ENCODE results near the gene B4GALT1. TPM values are rescaled to one million over a fixed set of nuclear protein-coding genes. Genes with fewer than 3 reads are reported as not detected.

Gene B4GALT1
- total and polyA plus RNA-seq, 4 donors, result 27.2 to 130 (median 86.2) TPM

GRCh38 chr9:33187519-33188218, 20.5 kb upstream of the B4GALT1 start:
- no peak for ATAC-seq (ENCODE audit: insufficient read depth, low FRiP score)
- H3K27me3 ChIP-seq (ENCODE audit: control insufficient read depth in 3 of 3, insufficient read depth in 3 of 3, low read length in 2 of 3), result no peaks in the 10 kb centered on the region
- no peak overlapping the region for H3K4me3 ChIP-seq
- 59 to 70% methylated on average over 7 of the region's 7 CpGs for WGBS, 2 donors
- H3K27ac ChIP-seq (ENCODE audit: low read depth in 1 of 2, low read length in 1 of 2), result peak overlapping the region in 1 of 2 donors; percentile 50
- DNase-seq, result peak; percentile 59 to 88 (median 59)
- H3K36me3 ChIP-seq (ENCODE audit: control insufficient read depth in 4 of 4, insufficient read depth in 4 of 4, low read length in 4 of 4), result no peaks in the 10 kb centered on the region
- no peak overlapping the region for H3K9ac ChIP-seq (ENCODE audit: insufficient read depth in 1 of 2, low read length in 2 of 2)
- H3K4me1 ChIP-seq (ENCODE audit: control insufficient read depth in 5 of 5, insufficient read depth in 5 of 5, low read length in 5 of 5), result peaks cover 0 to 15% (median 10%) of the 10 kb centered on the region in 5 donors
- H3K9me3 ChIP-seq (ENCODE audit: control insufficient read depth in 4 of 4, insufficient read depth in 3 of 4, low read length in 3 of 4), result no peaks in the 10 kb centered on the region
- TF ChIP-seq CTCF (IDR thresholded peaks at IDR 0.05; ENCODE audit: control extremely low read depth, extremely low read depth), result no peak

- H3K9me3 ChIP-seq (ENCODE audit: control insufficient read depth in 4 of 4, insufficient read depth in 3 of 4, low read length in 3 of 4), result no peaks in the 10 kb centered on the region
- H3K27me3 ChIP-seq (ENCODE audit: control insufficient read depth in 3 of 3, insufficient read depth in 3 of 3, low read length in 2 of 3), result no peaks in the 10 kb centered on the region
- H3K9ac ChIP-seq (ENCODE audit: insufficient read depth in 1 of 2, low read length in 2 of 2), result no peak overlapping the region
- WGBS, 2 donors, result 53 to 81% methylated on average over 3 of the region's 3 CpGs
- H3K27ac ChIP-seq (ENCODE audit: low read depth in 1 of 2, low read length in 1 of 2), result peak overlapping the region in 1 of 2 donors; percentile 67
- no peak for TF ChIP-seq CTCF (IDR thresholded peaks at IDR 0.05; ENCODE audit: control extremely low read depth, extremely low read depth)
- H3K4me3 ChIP-seq, result no peak overlapping the region
- peaks cover 0 to 15% (median 10%) of the 10 kb centered on the region in 5 donors for H3K4me1 ChIP-seq (ENCODE audit: control insufficient read depth in 5 of 5, insufficient read depth in 5 of 5, low read length in 5 of 5)
- DNase-seq (no peak), ATAC-seq (ENCODE audit: insufficient read depth, low FRiP score) (no peak)
- no peaks in the 10 kb centered on the region for H3K36me3 ChIP-seq (ENCODE audit: control insufficient read depth in 4 of 4, insufficient read depth in 4 of 4, low read length in 4 of 4)
Measured at GRCh38 chr9:33186457-33187168, 19.5 kb upstream of the B4GALT1 start.

- no peak for TF ChIP-seq CTCF (IDR thresholded peaks at IDR 0.05; ENCODE audit: control extremely low read depth, extremely low read depth)
- Histone ChIP-seq H3K4me1 (ENCODE audit: control insufficient read depth in 5 of 5, insufficient read depth in 5 of 5, low read length in 5 of 5) (peaks cover 0 to 15% (median 10%) of the 10 kb centered on the region in 5 donors), H3K9me3 (ENCODE audit: control insufficient read depth in 4 of 4, insufficient read depth in 3 of 4, low read length in 3 of 4) (no peaks in the 10 kb centered on the region), H3K27me3 (ENCODE audit: control insufficient read depth in 3 of 3, insufficient read depth in 3 of 3, low read length in 2 of 3) (no peaks in the 10 kb centered on the region), H3K9ac (ENCODE audit: insufficient read depth in 1 of 2, low read length in 2 of 2) (no peak overlapping the region), H3K27ac (ENCODE audit: low read depth in 1 of 2, low read length in 1 of 2) (peak overlapping the region in 1 of 2 donors; percentile 6), H3K36me3 (ENCODE audit: control insufficient read depth in 4 of 4, insufficient read depth in 4 of 4, low read length in 4 of 4) (no peaks in the 10 kb centered on the region), H3K4me3 (no peak overlapping the region)
- 65 to 79% methylated on average over 5 of the region's 5 CpGs for WGBS, 2 donors
- ATAC-seq (ENCODE audit: insufficient read depth, low FRiP score) (no peak), DNase-seq (no peak)
Measured at GRCh38 chr9:33185858-33186257, 18.7 kb upstream of the B4GALT1 start.
